A549 treated with AZD2906 at 1 μM for 4 hours (cell line): Measurements from ENCODE around the gene RAD23A. TPM values are rescaled to one million over a fixed set of nuclear protein-coding genes. Genes with fewer than 3 reads are reported as not detected.

ENCODE experiments used
- total RNA-seq: library from RNA; stranded (reverse); fragments of 200-300 nt; extraction: Qiagen RNA extraction; gene quantifications from 5 replicates; pipeline ENCODE4 v1.2.3, GENCODE V29; 2022

RAD23A gene
- 66.2 to 83.2 TPM (median 80.9 TPM) in 5 replicates for total RNA-seq

DNA sequence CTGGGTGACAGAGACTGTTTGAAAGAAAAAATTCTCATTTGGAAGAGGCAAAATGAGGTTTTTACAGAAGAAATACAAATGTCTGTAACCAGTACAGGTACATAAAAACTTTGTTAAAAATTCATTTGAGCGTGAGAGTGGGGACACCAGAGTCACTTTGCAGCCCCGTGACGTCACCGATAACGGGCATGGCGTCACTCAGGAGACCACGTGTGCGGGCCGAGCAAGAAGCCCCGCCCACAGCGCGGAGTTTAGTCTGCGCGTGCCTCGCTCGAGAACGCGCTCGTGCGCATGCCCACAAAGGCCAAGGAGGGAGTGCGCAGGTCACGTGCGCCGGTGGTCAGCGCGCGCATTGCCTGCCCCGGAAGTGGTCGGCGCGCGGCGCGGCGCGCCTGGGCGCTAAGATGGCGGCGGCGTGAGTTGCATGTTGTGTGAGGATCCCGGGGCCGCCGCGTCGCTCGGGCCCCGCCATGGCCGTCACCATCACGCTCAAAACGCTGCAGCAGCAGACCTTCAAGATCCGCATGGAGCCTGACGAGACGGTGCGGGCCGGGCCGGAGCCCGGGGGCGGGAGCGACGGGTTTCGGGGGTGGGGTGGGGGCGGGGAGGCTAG is at the start of gene RAD23A:
TSS of gene RAD23A (plus strand) at position 384 of the 613 bp plus-strand sequence. CDS start at position 471, 87 bp downstream.

GRCh38 chr19:12933287-12934072 is 12.2 kb upstream of the RAD23A start, which contains the start of gene FARSA:
TSS of gene FARSA (minus strand) at chr19:12933711. CDS start at chr19:12933696, 15 bp downstream.

DNA sequence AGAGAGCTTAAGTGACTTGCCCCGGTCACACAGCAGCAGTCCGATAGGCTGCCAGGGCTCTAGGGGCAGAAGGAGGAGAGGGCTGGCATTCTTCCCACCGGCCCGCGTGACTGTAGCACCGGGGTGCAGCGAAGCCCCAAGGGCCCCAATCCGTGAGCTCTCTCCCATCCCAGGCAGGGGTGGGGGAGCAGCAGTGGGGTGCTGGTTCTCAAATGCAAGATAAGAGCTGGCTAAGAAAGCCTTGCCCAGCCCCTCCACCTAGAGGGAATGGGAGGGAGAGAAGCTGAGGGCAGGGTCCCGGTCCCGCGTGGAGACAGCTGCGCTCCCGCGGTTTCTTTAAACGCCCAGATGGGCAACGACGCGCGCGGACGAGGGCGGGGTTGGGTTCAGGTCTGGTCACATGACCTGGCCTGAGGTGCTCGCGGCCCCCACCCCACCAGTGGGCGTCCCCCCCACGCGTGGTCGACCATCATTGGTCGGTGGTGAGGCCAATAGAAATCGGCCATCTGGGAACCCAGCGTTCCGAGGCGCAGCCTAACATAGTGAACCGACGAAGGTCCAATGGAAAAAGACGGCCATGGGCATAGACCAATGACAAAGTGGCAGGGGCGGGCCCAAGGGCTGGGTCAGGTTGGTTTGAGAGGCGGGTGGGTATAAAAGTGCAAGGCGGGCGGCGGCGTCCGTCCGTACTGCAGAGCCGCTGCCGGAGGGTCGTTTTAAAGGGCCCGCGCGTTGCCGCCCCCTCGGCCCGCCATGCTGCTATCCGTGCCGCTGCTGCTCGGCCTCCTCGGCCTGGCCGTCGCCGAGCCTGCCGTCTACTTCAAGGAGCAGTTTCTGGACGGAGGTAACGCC is 7.5 kb upstream of the RAD23A start, which contains the start of gene CALR:
TSS of gene CALR (plus strand) at position 683 of the 852 bp plus-strand sequence. CDS start at position 754, 71 bp downstream.

DNA sequence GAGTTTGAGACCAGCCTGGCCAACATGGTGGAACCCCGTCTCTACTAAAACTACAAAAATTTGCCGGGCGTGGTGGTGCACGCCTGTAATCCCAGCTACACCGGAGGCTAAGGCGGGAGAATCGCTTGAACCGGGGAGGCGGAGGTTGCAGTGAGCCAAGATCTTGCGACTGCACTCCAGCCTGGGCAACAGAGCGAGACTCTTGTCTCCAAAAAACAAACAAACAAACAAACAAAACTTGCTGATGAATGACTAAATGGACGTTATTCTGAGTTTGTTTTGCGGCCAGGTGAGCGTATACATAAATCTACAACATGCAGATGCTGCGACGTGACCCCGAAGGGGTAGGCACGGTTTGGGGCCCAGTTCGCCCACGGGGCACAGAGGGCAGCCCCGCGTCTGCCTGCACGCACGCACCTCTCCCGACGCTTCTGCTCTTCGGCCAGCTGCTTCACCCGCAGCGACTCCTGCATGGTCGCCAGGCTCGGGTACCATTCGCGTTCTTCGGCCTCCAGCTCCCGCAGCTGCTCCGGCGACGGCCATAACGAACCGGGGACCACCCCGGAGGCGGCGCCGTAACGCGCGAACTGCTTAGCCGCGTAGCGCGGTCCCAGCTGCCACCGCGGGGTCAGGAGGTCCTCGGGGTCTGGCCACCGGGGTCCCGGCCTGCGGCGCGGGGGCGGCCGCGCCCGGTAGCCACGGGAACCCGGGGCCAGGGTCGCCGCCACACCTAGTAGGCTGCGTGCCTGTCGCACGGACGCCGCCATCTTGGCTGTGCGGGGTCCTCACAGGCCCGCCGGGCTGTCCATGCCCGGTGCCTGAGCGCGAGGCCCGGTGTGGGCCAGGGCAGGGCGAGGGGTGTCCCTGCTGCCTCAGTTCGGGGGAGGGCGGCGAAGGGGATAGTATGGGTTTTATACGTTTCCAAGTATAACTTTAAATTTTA is 11.1 kb downstream of the RAD23A start, which contains the start of gene GADD45GIP1:
TSS of gene GADD45GIP1 (minus strand) at position 778 of the 943 bp plus-strand sequence. CDS start at position 767, 11 bp downstream.

DNA sequence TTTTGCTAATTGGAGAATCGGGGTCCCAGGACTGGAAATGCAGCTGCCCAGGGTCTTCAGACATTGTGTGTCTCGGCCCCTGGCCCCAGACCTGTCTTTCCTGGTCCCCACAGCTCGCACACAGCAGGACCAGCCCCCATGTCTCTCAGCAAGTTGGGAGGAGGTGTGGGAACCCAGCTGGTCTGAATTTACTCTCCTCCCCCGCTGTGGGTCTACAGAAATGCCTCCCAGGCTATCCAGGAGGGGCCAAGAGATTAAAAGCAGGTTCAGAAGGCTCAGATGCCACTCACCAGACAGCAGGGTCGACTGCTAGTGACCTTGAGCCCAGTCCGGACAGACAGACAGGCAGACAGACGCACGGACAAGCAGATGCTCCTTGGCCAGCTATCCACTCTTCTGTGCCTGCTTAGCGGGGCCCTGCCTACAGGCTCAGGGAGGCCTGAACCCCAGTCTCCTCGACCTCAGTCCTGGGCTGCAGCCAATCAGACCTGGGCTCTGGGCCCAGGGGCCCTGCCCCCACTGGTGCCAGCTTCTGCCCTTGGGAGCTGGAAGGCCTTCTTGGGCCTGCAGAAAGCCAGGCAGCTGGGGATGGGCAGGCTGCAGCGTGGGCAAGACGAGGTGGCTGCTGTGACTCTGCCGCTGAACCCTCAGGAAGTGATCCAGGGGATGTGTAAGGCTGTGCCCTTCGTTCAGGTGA is 23.8 kb downstream of the RAD23A start, which contains the start of gene DAND5:
TSS of gene DAND5 (plus strand) at position 285 of the 697 bp plus-strand sequence. CDS start at position 370, 85 bp downstream.

DNA sequence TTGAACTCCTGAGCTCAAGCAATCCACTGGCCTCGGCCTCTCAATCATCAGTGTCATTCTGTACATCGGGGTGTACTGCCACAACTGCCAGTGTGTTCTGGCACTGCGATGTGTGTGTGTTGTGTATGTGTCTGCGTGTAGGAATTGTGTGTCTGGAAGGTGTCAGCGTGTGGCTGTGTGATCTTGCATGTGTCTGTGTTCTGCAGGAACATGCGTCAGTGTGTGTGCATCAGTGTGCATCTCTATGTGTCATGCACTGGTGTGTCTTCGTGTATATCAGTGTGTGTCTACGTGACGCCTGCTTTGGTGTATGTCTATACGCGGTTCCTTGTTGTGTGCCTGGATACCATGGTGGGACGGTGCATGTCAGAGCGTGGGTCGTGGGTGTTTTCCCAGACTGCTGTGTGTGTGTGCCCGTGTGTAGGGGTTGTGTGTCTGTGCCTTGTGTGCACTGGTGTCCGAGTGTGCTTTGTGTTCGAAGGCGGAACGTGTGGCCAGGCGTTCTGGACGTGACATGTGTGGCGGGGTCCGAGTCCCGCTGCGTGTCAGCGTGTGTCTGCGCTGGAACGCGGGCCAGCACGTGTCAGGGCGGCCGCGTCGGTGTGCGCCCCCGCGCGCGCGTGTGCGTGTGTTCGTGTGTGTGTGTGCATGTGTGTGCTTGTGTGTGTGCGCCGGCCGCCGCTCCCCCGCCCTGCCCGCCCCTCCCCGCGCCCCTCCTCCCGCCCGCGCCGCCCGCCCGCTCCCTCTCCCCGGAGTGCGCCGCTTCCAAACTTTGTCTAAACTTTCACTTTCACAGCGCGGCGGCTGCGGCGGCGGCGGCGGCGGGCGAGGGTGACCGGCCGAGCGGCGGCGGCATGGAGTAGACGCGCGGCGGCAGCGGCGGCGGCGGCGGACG is 49.3 kb downstream of the RAD23A start, which contains the start of gene NFIX:
TSS of gene NFIX (plus strand) at position 775 of the 895 bp plus-strand sequence. CDS start 363 bp downstream, outside the sequence.

Other genes with a start within 250 kb of the RAD23A start
- 8.9 to 12.9 TPM (median 12.4 TPM) in 5 replicates for gene FBXW9, start 249.2 kb upstream of the RAD23A start, total RNA-seq
- gene TNPO2, start 221.9 kb upstream of the RAD23A start, total RNA-seq: 26.6 to 34.8 TPM (median 30.9 TPM) in 5 replicates
- gene TRIR, start 211.2 kb upstream of the RAD23A start, total RNA-seq: 170 to 218 TPM (median 210 TPM) in 5 replicates
- 76.4 to 107 TPM (median 98.1 TPM) in 5 replicates for gene GET3, start 208.4 kb upstream of the RAD23A start, total RNA-seq
- 2.4 to 4.3 TPM (median 3.7 TPM) in 5 replicates for gene BEST2, start 194.1 kb upstream of the RAD23A start, total RNA-seq
- gene HOOK2, start 170.3 kb upstream of the RAD23A start, total RNA-seq: 9.2 to 12.4 TPM (median 10.0 TPM) in 5 replicates
- 127 to 217 TPM (median 181 TPM) in 5 replicates for gene JUNB, start 154.4 kb upstream of the RAD23A start, total RNA-seq
- 0.59 to 1.1 TPM (median 0.74 TPM) in 5 replicates for gene PRDX2, start 144.1 kb upstream of the RAD23A start, total RNA-seq
- gene THSD8, start 143.8 kb upstream of the RAD23A start, total RNA-seq: 8.0 to 11.7 TPM (median 10.6 TPM) in 4 of 5 replicates, not detected in the other
- gene RNASEH2A, start 139.3 kb upstream of the RAD23A start, total RNA-seq: 33.8 to 49.7 TPM (median 47.7 TPM) in 5 replicates
- 0.20 to 0.32 TPM (median 0.22 TPM) in 4 of 5 replicates, not detected in the other for gene RTBDN, start 111.3 kb upstream of the RAD23A start, total RNA-seq
- 1.4 to 2.1 TPM (median 1.6 TPM) in 5 replicates for gene MAST1, start 107.3 kb upstream of the RAD23A start, total RNA-seq
- gene DNASE2, start 64.4 kb upstream of the RAD23A start, total RNA-seq: 25.3 to 31.3 TPM (median 30.2 TPM) in 5 replicates
- 0.05 TPM in 1 of 5 replicates, not detected in the others for gene KLF1, start 58.7 kb upstream of the RAD23A start, total RNA-seq
- 8.3 to 10.7 TPM (median 8.8 TPM) in 5 replicates for gene GCDH, start 54.7 kb upstream of the RAD23A start, total RNA-seq
- 0.24 to 0.59 TPM (median 0.45 TPM) in 5 replicates for gene SYCE2, start 26.6 kb upstream of the RAD23A start, total RNA-seq
- 65.5 to 76.9 TPM (median 69.5 TPM) in 5 replicates for gene FARSA, start 12.2 kb upstream of the RAD23A start, total RNA-seq
- gene CALR, start 7.3 kb upstream of the RAD23A start, total RNA-seq: 477 to 541 TPM (median 511 TPM) in 5 replicates
- 30.8 to 58.1 TPM (median 54.9 TPM) in 5 replicates for gene GADD45GIP1, start 11.4 kb downstream of the RAD23A start, total RNA-seq
- 0.06 to 0.09 TPM (median 0.07 TPM) in 3 of 5 replicates, not detected in the others for gene DAND5, start 23.7 kb downstream of the RAD23A start, total RNA-seq
- gene NFIX, start 49.6 kb downstream of the RAD23A start, total RNA-seq: 3.2 to 4.0 TPM (median 3.5 TPM) in 5 replicates
- 0.72 to 1.0 TPM (median 0.85 TPM) in 5 replicates for gene LYL1, start 157.0 kb downstream of the RAD23A start, total RNA-seq
- 32.2 to 38.4 TPM (median 35.9 TPM) in 5 replicates for gene TRMT1, start 170.9 kb downstream of the RAD23A start, total RNA-seq
- gene NACC1, start 172.4 kb downstream of the RAD23A start, total RNA-seq: 32.7 to 40.3 TPM (median 37.3 TPM) in 5 replicates
- 45.0 to 56.0 TPM (median 53.3 TPM) in 5 replicates for gene STX10, start 204.5 kb downstream of the RAD23A start, total RNA-seq
- gene IER2, start 204.5 kb downstream of the RAD23A start, total RNA-seq: 29.4 to 45.0 TPM (median 38.4 TPM) in 5 replicates